Panc1 (cell line): ENCODE results near the gene TLE6.

Experiments
- POLR2AphosphoS5 ChIP-seq: IDR thresholded peaks from 2 replicates; pipeline ENCODE4 v1.6.1; 2012; ENCODE audit warnings: mild to moderate bottlenecking, low read depth, low read length, moderate library complexity
- TF ChIP-seq, protein P1 (sequence below): fragments of 450-650 bp; IDR thresholded peaks from 2 replicates; pipeline ENCODE4 v1.5.1; 2017; ENCODE audit warnings: mild to moderate bottlenecking

DNA sequence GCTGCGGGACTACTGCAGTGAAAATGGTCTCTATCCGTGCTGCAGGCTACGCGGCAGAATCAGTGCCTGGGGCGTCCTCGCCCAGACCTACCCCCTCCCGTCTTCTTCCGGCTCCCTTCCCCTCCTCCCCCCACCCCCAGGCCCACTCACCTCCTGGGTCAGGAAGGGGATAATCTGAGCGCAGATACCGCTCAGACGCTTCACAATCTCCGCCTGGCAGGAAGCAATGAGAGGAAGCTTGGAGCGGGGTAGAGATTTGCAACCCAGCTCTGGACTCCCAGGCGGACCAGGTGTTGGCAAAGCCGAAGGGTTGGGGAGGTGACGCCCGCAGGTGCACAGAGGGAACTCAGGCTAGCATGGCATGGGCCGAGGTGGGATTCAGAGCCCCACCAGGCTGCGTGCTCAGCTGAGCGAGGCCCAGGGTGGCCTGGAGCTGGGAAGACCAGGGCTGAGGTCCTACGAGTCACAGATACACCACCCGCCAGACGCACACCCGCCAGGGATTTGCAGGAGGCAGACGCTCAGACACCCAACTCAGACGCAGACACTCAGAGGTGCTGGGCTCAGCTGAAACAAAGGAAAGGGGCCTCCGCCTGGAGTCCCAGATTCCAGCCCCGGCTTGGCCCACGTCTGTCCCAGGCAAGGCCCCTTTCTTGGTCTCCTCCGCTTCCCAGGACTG lies 47.6 kb downstream of the TLE6 start:
- TF ChIP-seq, protein P1, sequence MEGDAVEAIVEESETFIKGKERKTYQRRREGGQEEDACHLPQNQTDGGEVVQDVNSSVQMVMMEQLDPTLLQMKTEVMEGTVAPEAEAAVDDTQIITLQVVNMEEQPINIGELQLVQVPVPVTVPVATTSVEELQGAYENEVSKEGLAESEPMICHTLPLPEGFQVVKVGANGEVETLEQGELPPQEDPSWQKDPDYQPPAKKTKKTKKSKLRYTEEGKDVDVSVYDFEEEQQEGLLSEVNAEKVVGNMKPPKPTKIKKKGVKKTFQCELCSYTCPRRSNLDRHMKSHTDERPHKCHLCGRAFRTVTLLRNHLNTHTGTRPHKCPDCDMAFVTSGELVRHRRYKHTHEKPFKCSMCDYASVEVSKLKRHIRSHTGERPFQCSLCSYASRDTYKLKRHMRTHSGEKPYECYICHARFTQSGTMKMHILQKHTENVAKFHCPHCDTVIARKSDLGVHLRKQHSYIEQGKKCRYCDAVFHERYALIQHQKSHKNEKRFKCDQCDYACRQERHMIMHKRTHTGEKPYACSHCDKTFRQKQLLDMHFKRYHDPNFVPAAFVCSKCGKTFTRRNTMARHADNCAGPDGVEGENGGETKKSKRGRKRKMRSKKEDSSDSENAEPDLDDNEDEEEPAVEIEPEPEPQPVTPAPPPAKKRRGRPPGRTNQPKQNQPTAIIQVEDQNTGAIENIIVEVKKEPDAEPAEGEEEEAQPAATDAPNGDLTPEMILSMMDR = no peak
- TF ChIP-seq POLR2AphosphoS5 = no peak
